Prostate gland (tissue), 2 donors: ENCODE results near the gene INO80E. TPM values are rescaled to one million over a fixed set of nuclear protein-coding genes. Genes with fewer than 3 reads are reported as not detected.
"Not testable (repeated sequence)": the region's sequence is repeated elsewhere in the genome, so short reads cannot be mapped to it uniquely, and the experiment has no call there.

Source experiments
- DNase-seq: peaks from one replicate; pipeline ENCODE4 v3.0.0-alpha.2; 2019; ENCODE audit warnings: low spot score
- H3K27ac ChIP-seq, 2 donors: fragments of 200-600 bp; sonication (generic); 2 replicates each; pipeline ENCODE4 v1.5.1; 2017 to 2019
- H3K27me3 ChIP-seq: fragments of 200-600 bp; sonication (generic); replicated peaks from 2 replicates; pipeline ENCODE4 v1.5.1; 2019; ENCODE audit not compliant: insufficient read depth
- H3K36me3 ChIP-seq, 2 donors: fragments of 200-600 bp; sonication (generic); 1 replicate in 1 of 2; 2 replicates in 1 of 2; pipeline versions ENCODE4 v1.5.1 to v1.8.1; 2017 to 2019
- H3K4me1 ChIP-seq: fragments of 200-600 bp; sonication (generic); replicated peaks from 2 replicates; pipeline ENCODE4 v1.5.1; 2019
- H3K4me3 ChIP-seq, 2 donors: fragments of 200-600 bp; sonication (generic); 2 replicates each; pipeline ENCODE4 v1.5.1; 2017 to 2019
- H3K9me3 ChIP-seq: fragments of 200-600 bp; sonication (generic); 2 replicates; pipeline ENCODE4 v1.5.1; 2017
- POLR2A ChIP-seq: fragments of 450-650 bp; IDR thresholded peaks from one replicate; pipeline ENCODE4 v1.6.1; 2016; ENCODE audit warnings: antibody characterized with exemption, mild to moderate bottlenecking
- POLR2AphosphoS5 ChIP-seq: sonication (generic); formaldehyde crosslinking; IDR thresholded peaks from one replicate; pipeline ENCODE4 v1.6.1; 2017; ENCODE audit warnings: antibody characterized with exemption
- WGBS: methylation state at CpG from one replicate; pipeline ENCODE4 v1.1.5; 2018; 5-methylcytosine and 5-hydroxymethylcytosine counted together
- intact Hi-C: fragments of 100-400 bp; cut with DNase I; formaldehyde crosslinking; loops from one replicate; pipeline ENCODE4 v1.14.2; 2022
- total RNA-seq, 2 donors: library from RNA; depleted of rRNA; stranded (reverse); fragments of >200 nt; gene quantifications; one replicate each; pipeline ENCODE4 v1.1.0, GENCODE V29; 2016
- TF ChIP-seq, protein P1 (sequence below), 4 experiments: fragments of 200-600 bp in 2 of 4; fragments of 450-650 bp in 2 of 4; sonication (generic) in 2 of 4; IDR thresholded peaks; 1 replicate in 3 of 4; 2 replicates in 1 of 4; pipeline ENCODE4 v1.5.1; 2016 to 2019; ENCODE audit warnings: antibody characterized with exemption in 4 of 4, mild to moderate bottlenecking in 2 of 4, moderate library complexity in 2 of 4

The INO80E gene
- total RNA-seq, 2 donors from 2014 or later, result 51.8 to 113 TPM

DNA sequence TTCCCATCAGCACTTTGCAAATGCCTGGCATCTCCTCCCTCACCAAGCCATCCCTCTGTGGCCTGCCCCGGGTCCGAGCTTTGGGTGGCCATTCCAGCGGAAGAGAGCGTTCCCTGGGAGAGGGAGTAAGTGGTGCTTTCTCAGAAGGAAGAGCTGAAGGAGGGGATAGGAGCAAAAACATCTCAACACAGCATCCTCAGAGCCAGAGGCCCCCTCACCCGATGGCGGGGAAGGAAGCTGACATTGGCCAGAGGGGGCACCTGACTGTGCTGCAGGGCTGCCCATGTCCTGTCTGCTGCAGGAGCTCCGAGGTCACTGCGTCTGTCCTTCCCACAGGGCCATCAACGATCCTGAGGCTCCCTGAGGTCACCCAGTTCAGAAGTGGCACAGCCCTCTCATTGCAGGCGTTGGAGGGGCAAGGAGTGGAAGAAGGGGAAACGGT lies 35.5 kb downstream of the INO80E start:
- TF ChIP-seq, protein P1, sequence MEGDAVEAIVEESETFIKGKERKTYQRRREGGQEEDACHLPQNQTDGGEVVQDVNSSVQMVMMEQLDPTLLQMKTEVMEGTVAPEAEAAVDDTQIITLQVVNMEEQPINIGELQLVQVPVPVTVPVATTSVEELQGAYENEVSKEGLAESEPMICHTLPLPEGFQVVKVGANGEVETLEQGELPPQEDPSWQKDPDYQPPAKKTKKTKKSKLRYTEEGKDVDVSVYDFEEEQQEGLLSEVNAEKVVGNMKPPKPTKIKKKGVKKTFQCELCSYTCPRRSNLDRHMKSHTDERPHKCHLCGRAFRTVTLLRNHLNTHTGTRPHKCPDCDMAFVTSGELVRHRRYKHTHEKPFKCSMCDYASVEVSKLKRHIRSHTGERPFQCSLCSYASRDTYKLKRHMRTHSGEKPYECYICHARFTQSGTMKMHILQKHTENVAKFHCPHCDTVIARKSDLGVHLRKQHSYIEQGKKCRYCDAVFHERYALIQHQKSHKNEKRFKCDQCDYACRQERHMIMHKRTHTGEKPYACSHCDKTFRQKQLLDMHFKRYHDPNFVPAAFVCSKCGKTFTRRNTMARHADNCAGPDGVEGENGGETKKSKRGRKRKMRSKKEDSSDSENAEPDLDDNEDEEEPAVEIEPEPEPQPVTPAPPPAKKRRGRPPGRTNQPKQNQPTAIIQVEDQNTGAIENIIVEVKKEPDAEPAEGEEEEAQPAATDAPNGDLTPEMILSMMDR (IDR thresholded peaks at IDR 0.05), result no peak
- TF ChIP-seq POLR2AphosphoS5, result no peak
- no peak for TF ChIP-seq POLR2A
- peaks cover 11% of the 10 kb centered on the region for H3K27me3 ChIP-seq
- intact Hi-C loops, result no loop called here

DNA sequence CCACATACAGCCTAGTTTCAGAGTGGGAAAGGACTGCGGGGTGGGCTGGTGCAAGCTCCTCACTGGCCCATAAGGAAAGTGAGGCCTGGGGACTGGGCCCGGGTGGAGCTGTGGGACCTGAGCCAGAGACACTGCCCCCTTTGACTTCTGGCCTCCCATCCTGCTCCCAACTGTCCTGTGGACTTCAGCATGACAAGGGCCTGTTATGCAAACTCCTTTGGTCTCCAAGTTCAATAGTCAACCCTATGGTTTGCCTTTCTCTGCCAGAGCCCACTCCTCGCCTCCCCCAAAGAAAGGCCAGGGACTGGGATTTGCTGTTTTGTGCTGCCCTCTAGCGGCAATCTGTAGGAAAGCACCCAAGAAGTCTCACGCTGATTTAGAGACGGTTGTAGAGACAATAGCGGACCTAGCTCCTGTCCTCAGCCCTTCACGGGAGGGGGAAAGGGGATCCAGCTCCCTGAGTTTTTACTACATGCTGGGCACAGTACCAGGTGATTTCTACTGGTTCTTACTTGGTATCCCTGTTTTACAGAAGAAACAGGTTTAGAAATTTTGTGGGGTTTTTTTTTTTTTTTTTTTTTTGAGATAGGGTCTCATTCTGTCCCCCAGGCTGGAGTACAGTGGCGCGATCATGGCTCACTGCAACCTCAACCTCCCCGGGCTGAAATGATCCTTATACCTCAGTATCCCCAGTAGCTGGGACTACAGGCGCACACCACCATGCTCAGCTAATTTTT lies 36.2 kb downstream of the INO80E start:
- 24% methylated on average over 12 of the region's 12 CpGs for WGBS
- Histone ChIP-seq H3K9me3 (no peaks in the 10 kb centered on the region), H3K27ac (no peak overlapping the region), H3K36me3 (no peaks in the 10 kb centered on the region), H3K4me1 (peaks cover 5% of the 10 kb centered on the region), H3K4me3 (no peak overlapping the region), H3K27me3 (peaks cover 11% of the 10 kb centered on the region)
- DNase-seq, result no peak
- intact Hi-C loops, result no loop called here
- TF ChIP-seq POLR2A (no peak), POLR2AphosphoS5 (no peak)
- TF ChIP-seq, protein P1 (IDR thresholded peaks at IDR 0.05), result peak; percentile 23 to 54 (median 43)

More for the DNA sequence above, 35.5 kb downstream of the INO80E start:
- Histone ChIP-seq H3K27ac (no peak overlapping the region), H3K36me3 (no peaks in the 10 kb centered on the region), H3K4me1 (peaks cover 5% of the 10 kb centered on the region), H3K9me3 (no peaks in the 10 kb centered on the region), H3K4me3 (no peak overlapping the region)
- WGBS, result 16% methylated on average over 11 of the region's 11 CpGs
- DNase-seq, result no peak

DNA sequence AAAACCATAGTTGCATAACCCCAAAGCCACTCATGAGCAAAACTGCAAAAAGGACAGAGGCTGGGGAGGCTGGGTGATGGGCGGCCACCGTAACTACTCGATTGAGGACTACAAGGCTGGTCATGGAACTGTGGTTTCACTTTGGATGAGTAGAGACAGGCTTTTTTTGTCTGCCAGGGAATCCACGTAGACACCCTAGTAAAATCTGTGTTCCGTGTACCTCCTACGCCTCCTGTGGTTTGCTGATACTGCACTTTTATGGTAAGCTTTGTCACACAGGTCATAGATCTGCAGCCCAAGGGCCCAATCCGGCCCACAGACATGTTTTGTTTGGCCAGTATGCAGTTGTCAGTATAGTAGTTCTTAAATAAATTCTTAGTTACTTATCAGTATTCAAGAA lies 37.2 kb downstream of the INO80E start:
- H3K27me3 ChIP-seq, result peaks cover 11% of the 10 kb centered on the region
- no peak for DNase-seq
- no peak overlapping the region for H3K4me3 ChIP-seq
- no peaks in the 10 kb centered on the region for H3K9me3 ChIP-seq
- no peaks in the 10 kb centered on the region for H3K36me3 ChIP-seq
- H3K4me1 ChIP-seq, result peaks cover 5% of the 10 kb centered on the region
- TF ChIP-seq POLR2AphosphoS5 (no peak), POLR2A (no peak)
- TF ChIP-seq, protein P1 (IDR thresholded peaks at IDR 0.05), result no peak
- 48% methylated on average over 7 of the region's 7 CpGs for WGBS
- no peak overlapping the region for H3K27ac ChIP-seq
- intact Hi-C loops, result no loop called here

DNA sequence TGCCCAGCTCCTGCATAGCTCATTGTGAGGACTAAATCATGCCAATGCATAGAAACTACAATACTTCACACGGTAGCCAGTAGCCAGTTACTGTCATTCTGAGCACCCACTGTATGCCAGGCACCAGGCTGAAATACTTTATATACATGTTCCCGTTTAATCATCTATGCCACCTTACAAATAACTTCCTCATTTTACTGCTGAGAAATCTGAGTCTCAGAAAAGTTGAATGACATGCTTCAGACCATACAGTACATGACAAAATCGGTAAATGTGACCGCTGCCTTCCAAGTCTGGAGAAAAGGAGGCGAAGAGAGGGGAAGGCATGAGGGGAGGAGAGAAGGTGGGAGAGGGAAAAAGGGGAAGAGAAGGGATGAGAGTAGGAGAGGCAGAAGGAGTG lies 44.2 kb downstream of the INO80E start:
- 74% methylated on average over 5 of the region's 5 CpGs for WGBS
- DNase-seq, result no peak
- Histone ChIP-seq H3K4me3 (no peak overlapping the region), H3K9me3 (no peaks in the 10 kb centered on the region), H3K27me3 (no peaks in the 10 kb centered on the region), H3K36me3 (no peaks in the 10 kb centered on the region), H3K27ac (no peak overlapping the region), H3K4me1 (no peaks in the 10 kb centered on the region)
- TF ChIP-seq, protein P1 (IDR thresholded peaks at IDR 0.05), result no peak
- TF ChIP-seq POLR2A, result no peak
- TF ChIP-seq POLR2AphosphoS5, result no peak
- intact Hi-C loops, result no loop called here

DNA sequence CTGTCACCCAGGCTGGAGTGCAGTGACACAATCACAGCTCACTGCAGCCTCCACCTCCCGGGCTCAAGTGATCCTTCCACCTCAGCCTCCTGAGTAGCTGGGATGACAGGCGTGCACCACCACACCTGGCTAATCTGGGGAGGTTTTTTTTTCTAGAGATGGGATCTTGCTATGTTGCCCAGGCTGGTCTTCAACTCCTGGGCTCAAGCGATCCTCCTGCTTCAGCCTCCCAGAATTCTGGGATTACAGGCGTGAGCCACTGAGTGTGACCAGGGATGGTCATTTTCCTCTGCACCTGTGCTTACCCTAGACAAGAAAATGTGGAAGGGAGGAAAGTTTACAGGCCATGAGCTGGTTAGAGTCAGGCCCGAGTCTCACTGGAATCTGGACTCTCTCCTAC lies 44.6 kb downstream of the INO80E start:
- H3K36me3 ChIP-seq, H3K4me1 ChIP-seq, H3K4me3 ChIP-seq, DNase-seq, H3K9me3 ChIP-seq, H3K27ac ChIP-seq, H3K27me3 ChIP-seq, intact Hi-C loops: not testable (repeated sequence)
- WGBS, result 89% methylated on average over 5 of the region's 5 CpGs
